Activated T-helper 1 cell treated with Interleukin-2 at 50 U/mL for 16 hours (primary cell): ENCODE results near the gene RFX7.

Source experiments
- DNase-seq: peaks from one replicate; pipeline ENCODE4 v3.0.0-alpha.2; 2020; ENCODE audit warnings: low read depth

The RFX7 gene

GRCh38 chr15:56126409-56126808 is 117.3 kb downstream of the RFX7 start:
- no peak for DNase-seq

- DNase-seq, result no peak
These were observed 119.3 kb downstream of the RFX7 start for GRCh38 chr15:56124391-56124790.

DNA sequence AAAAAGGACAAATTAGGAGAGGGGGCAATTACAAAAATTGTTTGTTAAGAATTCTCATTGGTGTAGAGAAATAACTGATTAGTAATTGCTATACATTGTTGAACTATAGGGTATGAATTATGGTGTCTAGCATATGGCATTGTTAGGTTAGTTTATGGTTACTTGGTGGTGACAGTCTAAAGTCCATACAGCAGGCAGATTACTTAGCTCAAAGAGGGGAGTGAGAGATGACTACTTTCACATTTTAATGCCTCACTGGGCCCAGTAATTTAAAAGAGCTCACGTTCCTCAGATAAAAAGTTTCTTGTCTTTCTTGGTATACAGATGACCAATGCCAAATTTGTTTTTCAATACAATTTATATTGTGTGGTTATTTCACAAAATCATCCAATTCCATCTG is 137.8 kb downstream of the RFX7 start:
- DNase-seq, result no peak

DNA sequence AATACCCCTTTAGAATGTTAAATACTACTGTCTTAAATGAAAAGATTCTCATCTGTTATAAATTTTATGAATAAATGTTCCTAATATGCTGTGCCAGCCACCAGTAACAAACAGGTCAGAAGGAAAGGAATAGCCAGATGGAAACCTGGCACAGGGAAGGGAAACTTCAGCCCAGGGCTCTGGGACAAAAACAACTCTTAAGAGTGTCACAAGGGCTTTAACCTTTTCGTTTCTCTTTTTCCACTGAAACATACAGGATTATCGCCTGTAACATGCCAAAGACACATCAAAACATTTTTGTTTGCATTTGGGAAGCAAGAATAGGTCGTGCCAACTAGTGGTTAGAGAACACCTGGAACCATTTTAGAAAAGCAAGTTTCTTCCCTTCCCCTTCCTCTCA is 141.2 kb downstream of the RFX7 start:
- DNase-seq, result no peak

DNA sequence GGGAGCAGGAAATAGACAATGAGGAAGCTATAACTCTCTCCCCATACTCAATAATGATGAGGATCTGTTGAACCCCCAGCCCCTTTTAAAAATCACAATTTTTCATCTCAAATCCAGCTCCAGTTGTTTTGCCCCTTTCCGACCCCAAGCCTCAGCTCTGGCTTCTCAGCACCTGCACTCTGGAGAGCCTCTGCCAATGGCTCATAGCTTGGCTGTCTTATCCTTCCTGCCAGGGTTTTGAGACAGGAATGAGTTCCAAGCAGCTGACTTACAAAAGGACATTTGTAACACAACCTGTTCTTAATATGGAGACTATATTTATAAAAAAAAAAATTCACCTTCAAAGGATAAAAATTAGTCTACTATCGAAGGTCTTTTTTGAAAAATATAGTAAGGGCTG is 144.4 kb downstream of the RFX7 start:
- no peak for DNase-seq

DNA sequence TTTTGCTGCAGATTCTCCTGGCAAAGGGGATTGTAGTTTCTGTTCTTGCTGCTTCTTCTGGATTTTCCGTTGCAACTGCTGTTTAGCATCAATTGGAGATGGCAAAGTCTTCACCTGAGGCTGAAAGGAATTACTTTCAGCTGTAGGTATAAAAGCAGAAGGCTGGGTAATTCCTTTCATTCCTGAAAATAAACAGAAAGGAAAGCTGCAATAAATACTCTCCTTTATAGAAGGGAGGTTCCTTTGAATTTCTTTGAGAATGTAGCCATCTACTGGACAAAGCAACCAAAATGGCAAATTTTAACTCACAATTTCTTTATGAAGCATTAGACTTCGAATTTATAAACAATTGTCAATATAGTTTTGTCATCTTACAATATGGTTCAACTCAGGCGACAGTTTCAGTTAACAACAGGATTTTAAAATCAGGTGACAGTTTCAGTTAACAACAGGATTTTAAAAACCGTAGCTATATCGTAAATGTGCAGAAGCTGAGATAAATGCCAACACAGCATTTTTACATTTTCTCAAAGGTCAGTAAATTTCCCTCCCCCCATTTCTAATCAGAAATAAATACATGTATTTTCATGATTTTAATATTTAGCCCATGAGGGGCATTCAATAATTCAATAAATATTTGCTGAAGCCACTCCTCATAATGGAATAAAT is 145.3 kb downstream of the RFX7 start:
- no peak for DNase-seq

- no peak for DNase-seq
These were observed 148.3 kb downstream of the RFX7 start for GRCh38 chr15:56095406-56095805.

DNA sequence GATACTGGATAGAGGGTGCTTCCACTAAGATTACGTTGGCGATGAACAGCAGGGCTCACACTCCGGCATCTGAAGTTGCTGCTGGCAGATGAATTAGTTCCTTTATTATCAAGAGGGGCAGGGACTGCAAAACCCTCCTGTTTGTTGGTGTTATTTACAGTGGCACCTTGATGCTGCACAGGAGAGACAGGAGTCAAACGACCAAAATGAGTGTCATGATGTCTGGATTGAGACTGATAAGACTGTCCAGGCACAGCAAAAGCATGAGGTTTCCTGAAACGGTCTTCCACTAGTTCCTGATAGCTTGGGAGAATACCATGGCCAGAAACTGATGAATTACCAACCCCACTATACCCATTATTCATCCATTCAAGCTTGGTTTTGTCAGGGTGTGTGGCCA is 149.5 kb downstream of the RFX7 start:
- DNase-seq, result no peak

- no peak for DNase-seq
These were observed 155.3 kb downstream of the RFX7 start for GRCh38 chr15:56088389-56088788.

- DNase-seq, result no peak
These were observed 157.1 kb downstream of the RFX7 start for GRCh38 chr15:56086566-56086965.

DNA sequence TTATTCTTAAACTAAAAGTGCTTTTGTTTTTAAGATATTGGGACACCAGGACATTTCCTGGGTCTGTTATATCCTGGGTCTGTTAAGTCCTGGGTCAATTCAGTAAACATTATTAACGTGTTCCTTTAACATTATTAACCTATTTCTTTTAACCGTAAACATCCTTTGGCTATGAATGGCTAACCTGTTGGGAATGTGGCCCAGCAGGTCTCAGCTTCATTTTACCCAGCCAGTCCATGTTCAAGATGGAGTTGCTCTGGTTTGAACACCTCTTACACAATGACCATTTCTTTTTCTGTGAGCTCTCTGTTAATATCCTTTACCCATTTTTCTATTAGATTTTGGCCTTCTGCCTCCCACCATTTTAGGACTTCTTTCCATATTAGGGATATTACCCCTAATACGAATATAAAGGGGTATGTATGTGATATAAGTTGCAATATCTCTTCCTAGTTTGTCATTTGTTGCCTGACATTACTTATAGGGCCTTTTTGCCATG is 161.4 kb downstream of the RFX7 start:
- no peak for DNase-seq

GRCh38 chr15:56077081-56077480 is 166.6 kb downstream of the RFX7 start:
- DNase-seq, result no peak

DNA sequence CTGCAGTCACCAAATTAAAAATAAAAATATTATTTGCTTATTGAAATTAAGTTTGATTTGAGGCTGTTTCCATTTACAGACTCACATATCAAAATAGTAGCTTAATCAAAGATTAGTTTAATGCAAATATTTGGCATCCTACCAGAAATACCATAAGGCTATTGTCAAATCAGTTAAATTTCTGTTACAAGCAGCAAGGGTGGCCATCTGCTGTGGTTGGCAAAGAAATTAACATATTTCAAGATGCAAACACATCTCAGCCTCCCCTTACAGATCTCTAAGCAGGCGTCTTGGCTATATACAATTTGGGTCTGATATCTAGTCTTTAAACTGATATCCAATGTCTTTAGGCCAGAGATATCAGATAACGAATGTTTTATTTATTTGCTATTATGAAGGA is 167.0 kb downstream of the RFX7 start:
- no peak for DNase-seq

DNA sequence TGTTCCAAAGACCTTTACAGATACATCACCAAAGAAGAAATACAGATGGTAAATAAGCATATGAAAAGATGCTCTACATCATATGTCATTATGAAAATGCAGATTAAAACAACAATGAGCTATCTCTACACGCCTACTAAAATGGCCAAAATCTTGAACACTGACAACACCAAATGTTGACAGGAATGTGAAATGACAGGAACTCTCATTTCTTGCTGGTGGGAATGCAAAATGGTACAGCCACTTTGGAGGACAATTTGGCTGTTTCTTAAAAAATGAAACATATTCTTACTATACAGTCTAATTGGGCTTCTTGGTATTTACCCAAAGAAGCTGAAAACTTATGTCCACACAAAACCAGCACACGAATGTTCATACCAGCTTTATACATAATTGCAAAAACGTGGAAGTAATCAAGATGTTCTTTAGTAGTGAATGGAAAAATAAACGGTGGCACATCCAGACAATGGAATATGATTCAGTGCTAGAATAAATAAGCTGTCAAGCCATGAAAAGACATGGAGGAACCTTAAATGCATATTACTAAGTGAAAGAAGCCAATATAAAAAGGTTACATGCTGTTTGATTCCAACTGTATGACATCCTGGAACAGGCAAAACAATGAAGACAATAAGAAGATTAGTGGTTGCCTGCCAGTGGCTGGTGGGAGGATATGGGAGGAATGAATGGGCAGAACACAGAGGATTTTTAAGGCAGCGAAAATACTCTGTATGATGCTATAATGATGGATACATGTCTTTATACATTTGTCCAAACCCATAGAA is 169.0 kb downstream of the RFX7 start:
- DNase-seq, result no peak

GRCh38 chr15:56064152-56064551 is 179.5 kb downstream of the RFX7 start:
- DNase-seq, result no peak

- DNase-seq, result no peak
These were observed 184.0 kb downstream of the RFX7 start for GRCh38 chr15:56059716-56060115.

GRCh38 chr15:56058986-56059385 is 184.7 kb downstream of the RFX7 start:
- no peak for DNase-seq

DNA sequence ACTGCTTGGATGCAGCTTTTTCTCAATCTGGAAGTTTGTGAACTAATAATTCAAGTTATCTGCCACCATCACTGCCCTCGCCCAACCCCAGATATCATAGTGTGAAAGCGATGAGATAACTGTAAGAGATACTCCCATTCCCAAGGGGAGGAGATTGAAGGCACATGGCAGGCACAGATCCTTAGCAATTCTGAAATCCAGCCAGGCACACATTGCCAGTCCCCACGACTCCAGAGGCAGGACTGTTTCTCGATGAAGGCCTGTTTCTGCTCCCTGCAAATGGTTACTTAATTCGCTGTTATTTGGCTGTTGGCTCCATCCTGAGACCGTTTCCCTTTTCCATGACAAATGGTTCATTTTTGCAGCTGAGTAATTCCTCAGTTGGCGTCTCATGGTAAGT is 187.1 kb downstream of the RFX7 start:
- DNase-seq, result no peak

DNA sequence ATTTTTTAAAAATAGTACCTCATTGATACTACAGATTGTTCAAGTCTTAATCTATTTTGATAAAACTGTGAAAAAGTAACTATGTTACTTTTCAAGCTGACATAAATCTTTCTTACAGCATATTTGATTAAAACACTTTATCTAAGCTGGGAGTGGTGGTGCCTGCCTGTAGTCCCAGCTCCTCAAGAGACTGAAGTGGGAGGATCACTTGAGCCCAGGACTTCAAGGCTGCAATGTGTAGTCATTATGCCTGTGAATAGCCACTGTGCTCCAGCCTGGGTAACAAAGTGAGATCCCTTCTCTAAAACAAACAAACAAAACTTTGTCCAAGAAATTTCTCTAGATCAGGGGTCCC is 190.7 kb downstream of the RFX7 start:
- no peak for DNase-seq

DNA sequence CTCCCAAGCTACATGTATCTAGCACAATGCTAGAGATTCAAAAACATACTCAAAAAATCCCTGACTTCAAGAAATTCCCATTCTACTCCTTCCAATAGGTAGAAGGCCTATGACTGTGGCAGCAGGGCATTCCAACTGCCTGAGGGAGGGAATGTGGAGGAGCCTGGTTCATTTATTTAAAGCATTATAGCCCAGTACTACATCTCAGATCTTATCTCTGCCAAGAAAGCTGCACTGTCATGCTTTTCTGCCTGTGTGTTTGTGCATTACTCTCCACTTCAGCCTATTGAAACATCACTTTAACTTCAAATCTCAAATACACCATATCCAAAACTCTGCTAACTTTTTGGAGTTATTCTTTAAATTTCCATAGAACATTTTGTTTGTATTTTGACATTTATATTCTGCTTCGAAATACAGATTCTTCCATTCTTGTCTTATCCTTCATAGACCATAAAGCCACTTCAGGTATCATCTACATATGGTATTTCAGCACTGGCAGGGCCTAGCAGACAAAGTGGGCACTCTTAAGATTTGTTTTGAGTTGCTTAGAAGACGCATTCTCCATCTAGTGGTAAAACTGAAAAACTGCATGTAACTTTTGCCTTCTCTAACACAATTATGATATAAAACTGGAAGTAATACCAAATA is 191.2 kb downstream of the RFX7 start:
- DNase-seq, result no peak

- DNase-seq, result no peak
These were observed 192.0 kb downstream of the RFX7 start for GRCh38 chr15:56051676-56052075.

- no peak for DNase-seq
These were observed 194.1 kb downstream of the RFX7 start for GRCh38 chr15:56049577-56049976.

- no peak for DNase-seq
These were observed 196.3 kb downstream of the RFX7 start for GRCh38 chr15:56047354-56047753.
